Fibroblast of skin of scalp (primary cell): Measurements from ENCODE around the gene CRYGA.
"Not testable (repeated sequence)": the region's sequence is repeated elsewhere in the genome, so short reads cannot be mapped to it uniquely, and the experiment has no call there.

Experiments
- DNase-seq: peaks from one replicate; pipeline ENCODE4 v3.0.0-alpha.2; 2013

Gene CRYGA

GRCh38 chr2:208164951-208165755 lies 1.8 kb upstream of the CRYGA start:
- DNase-seq = no peak

- no peak for DNase-seq
Observed at GRCh38 chr2:208156439-208156838, 7.0 kb downstream of the CRYGA start.

GRCh38 chr2:208153156-208153555 lies 10.2 kb downstream of the CRYGA start:
- no peak for DNase-seq

GRCh38 chr2:208150956-208151355 lies 12.4 kb downstream of the CRYGA start:
- DNase-seq = no peak

- DNase-seq = no peak
Observed at GRCh38 chr2:208150094-208150493, 13.3 kb downstream of the CRYGA start.

- DNase-seq = no peak
Observed at GRCh38 chr2:208148803-208149202, 14.6 kb downstream of the CRYGA start.

- DNase-seq = no peak
Observed at GRCh38 chr2:208147759-208148158, 15.6 kb downstream of the CRYGA start.

- DNase-seq = no peak
Observed at GRCh38 chr2:208147008-208147407, 16.4 kb downstream of the CRYGA start.

GRCh38 chr2:208146006-208146405 lies 17.4 kb downstream of the CRYGA start, which contains the start of gene CRYGB:
TSS of gene CRYGB (minus strand) at chr2:208146158. CDS start at chr2:208146120, 38 bp downstream.
- no peak for DNase-seq

- DNase-seq = no peak
Observed at GRCh38 chr2:208142925-208143799, 20.2 kb downstream of the CRYGA start.

GRCh38 chr2:208142240-208142924 lies 21.0 kb downstream of the CRYGA start:
- peak; percentile 10 for DNase-seq

- no peak for DNase-seq
Observed at GRCh38 chr2:208139447-208139846, 23.9 kb downstream of the CRYGA start.

GRCh38 chr2:208138334-208138733 lies 25.1 kb downstream of the CRYGA start:
- not testable (repeated sequence) for DNase-seq

GRCh38 chr2:208136716-208137094 lies 26.7 kb downstream of the CRYGA start:
- no peak for DNase-seq

GRCh38 chr2:208135794-208136715 lies 27.3 kb downstream of the CRYGA start:
- DNase-seq = no peak

GRCh38 chr2:208134928-208135586 lies 28.3 kb downstream of the CRYGA start:
- DNase-seq = no peak

- no peak for DNase-seq
Observed at GRCh38 chr2:208130712-208131110, 32.7 kb downstream of the CRYGA start.

GRCh38 chr2:208129744-208130711 lies 33.4 kb downstream of the CRYGA start, which contains the start of gene CRYGC:
TSS of gene CRYGC (minus strand) at chr2:208129828. CDS start at chr2:208129792, 36 bp downstream.
- no peak for DNase-seq

- no peak for DNase-seq
Observed at GRCh38 chr2:208128136-208128535, 35.3 kb downstream of the CRYGA start.

GRCh38 chr2:208127090-208127489 lies 36.3 kb downstream of the CRYGA start:
- no peak for DNase-seq
